Astrocyte of the spinal cord (primary cell): ENCODE results near the gene CEP170.

Source experiments
- DNase-seq: peaks from one replicate; pipeline ENCODE4 v3.0.0; 2011; ENCODE audit warnings: low read depth, low spot score
- H3K4me3 ChIP-seq: 2 replicates; pipeline ENCODE4 v1.5.1; 2011; ENCODE audit warnings: low read depth, mild to moderate bottlenecking, low read length, moderate library complexity
- CTCF ChIP-seq: IDR thresholded peaks from 2 replicates; pipeline ENCODE4 v1.5.1; 2012; ENCODE audit warnings: low read depth, mild to moderate bottlenecking, low read length, inconsistent platforms
- in situ Hi-C: cut with HindIII; loops from 2 replicates; pipeline ENCODE4 v1.10.0; 2017; ENCODE audit warnings: low sequenced_read_pairs

The CEP170 gene

GRCh38 chr1:243264717-243265116 is 9.6 kb upstream of the CEP170 start:
- TF ChIP-seq CTCF = no peak
- peak; percentile 65 for DNase-seq
- in situ Hi-C loops = no loop called here
- no peak overlapping the region for H3K4me3 ChIP-seq

- TF ChIP-seq CTCF = no peak
- in situ Hi-C loops = no loop called here
- H3K4me3 ChIP-seq = no peak overlapping the region
- DNase-seq = peak; percentile 59
Measured at GRCh38 chr1:243261390-243261789, 6.3 kb upstream of the CEP170 start.

DNA sequence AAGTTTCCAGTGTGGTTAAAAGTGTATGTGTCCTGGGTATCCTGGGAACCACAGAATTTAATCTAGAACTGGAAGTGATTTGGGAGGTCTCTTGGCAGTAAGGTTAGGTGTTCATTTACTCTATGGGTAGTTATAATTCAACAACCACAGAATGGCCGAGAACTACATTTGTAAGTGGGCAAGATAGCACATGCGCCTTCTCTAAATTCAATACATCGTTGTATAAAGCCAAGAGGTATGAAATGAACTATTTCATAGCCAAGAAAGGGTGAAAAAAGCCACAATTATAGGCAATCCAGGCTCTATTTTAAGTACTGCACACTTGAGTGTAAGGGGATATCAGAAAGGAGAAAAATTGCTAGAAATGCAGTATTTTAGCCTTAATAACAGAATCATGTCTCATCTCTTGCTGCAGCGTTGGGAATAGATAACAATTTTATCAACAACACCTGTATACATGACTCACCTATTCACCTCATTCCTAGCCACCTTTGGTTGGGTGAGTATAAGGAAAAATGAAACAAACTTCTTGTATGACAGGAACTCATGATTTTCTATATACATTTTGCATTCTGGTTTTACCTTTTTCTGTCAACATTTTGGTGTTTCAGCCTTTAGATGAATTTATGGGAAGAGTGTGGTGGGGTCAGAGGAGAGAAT is 5.3 kb upstream of the CEP170 start:
- no peak for TF ChIP-seq CTCF
- in situ Hi-C loops = no loop called here
- H3K4me3 ChIP-seq = no peak overlapping the region
- DNase-seq = no peak

- DNase-seq = no peak
- H3K4me3 ChIP-seq = no peak overlapping the region
- no peak for TF ChIP-seq CTCF
- in situ Hi-C loops = no loop called here
Measured at GRCh38 chr1:243258731-243259130, 3.6 kb upstream of the CEP170 start.

DNA sequence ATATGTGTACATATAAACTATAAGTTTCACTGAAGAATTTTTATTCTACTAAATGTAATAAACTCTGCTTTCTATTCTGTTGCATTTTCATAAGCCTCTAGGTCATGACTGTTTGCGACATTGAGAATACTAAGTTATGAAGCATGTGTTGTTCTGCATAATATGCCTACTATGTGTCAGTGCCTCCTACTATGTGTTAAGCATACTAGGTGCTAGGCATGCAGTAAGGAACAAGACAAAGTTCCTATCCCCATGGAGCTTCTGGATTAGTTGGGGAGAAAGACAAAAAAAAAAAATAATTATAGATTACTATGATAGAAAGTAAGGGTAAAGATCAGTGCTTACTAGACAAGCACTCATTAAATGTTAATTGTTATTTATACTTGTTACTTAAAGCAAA is 2.1 kb upstream of the CEP170 start:
- DNase-seq = no peak
- H3K4me3 ChIP-seq = peak overlapping the region; percentile 65
- in situ Hi-C loops = no loop called here
- TF ChIP-seq CTCF = no peak

GRCh38 chr1:243256590-243256989 is 1.5 kb upstream of the CEP170 start:
- no peak for DNase-seq
- in situ Hi-C loops = no loop called here
- peak overlapping the region; percentile 65 for H3K4me3 ChIP-seq
- TF ChIP-seq CTCF = no peak
